ENCODE measurements around the gene C12orf60.

Gene C12orf60

GRCh38 chr12:14826491-14826890 lies 23.0 kb downstream of the C12orf60 start:
- Histone ChIP-seq H3K27me3 (ENCODE audit: control insufficient read depth, low read length) (no peaks in the 10 kb centered on the region), H3K27ac (ENCODE audit: low read depth, low read length) (no peak overlapping the region), H3K4me3 (ENCODE audit: low read length) (no peak overlapping the region), H3F3A (ENCODE audit: control insufficient read depth, insufficient read depth) (no peaks in the 10 kb centered on the region), H3K36me3 (ENCODE audit: control insufficient read depth, low read length) (no peaks in the 10 kb centered on the region), H3K79me2 (ENCODE audit: control insufficient read depth, low read length) (no peaks in the 10 kb centered on the region), H4K20me1 (ENCODE audit: control insufficient read depth, insufficient read depth, low read depth, low read length) (no peaks in the 10 kb centered on the region), H3K9me3 (ENCODE audit: control insufficient read depth, insufficient read depth, low read length) (no peaks in the 10 kb centered on the region), H3K4me1 (ENCODE audit: control insufficient read depth, low read length) (no peaks in the 10 kb centered on the region), H3K9me2 (replicated peaks; ENCODE audit: control insufficient read depth, low read length) (no peaks in the 10 kb centered on the region), H3K4me2 (ENCODE audit: low read length) (no peak overlapping the region)
- TF ChIP-seq, protein P1, sequence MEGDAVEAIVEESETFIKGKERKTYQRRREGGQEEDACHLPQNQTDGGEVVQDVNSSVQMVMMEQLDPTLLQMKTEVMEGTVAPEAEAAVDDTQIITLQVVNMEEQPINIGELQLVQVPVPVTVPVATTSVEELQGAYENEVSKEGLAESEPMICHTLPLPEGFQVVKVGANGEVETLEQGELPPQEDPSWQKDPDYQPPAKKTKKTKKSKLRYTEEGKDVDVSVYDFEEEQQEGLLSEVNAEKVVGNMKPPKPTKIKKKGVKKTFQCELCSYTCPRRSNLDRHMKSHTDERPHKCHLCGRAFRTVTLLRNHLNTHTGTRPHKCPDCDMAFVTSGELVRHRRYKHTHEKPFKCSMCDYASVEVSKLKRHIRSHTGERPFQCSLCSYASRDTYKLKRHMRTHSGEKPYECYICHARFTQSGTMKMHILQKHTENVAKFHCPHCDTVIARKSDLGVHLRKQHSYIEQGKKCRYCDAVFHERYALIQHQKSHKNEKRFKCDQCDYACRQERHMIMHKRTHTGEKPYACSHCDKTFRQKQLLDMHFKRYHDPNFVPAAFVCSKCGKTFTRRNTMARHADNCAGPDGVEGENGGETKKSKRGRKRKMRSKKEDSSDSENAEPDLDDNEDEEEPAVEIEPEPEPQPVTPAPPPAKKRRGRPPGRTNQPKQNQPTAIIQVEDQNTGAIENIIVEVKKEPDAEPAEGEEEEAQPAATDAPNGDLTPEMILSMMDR (IDR thresholded peaks at IDR 0.05; ENCODE audit: low read depth, low read length, poor library complexity, severe bottlenecking): no peak
- TF ChIP-seq EZH2phosphoT487 (IDR thresholded peaks at IDR 0.05; ENCODE audit: borderline replicate concordance, low read length): no peak

- no peak overlapping the region for H3K4me3 ChIP-seq (ENCODE audit: low read length)
- H3K9me3 ChIP-seq (ENCODE audit: control insufficient read depth, insufficient read depth, low read length): no peaks in the 10 kb centered on the region
- H3K4me1 ChIP-seq (ENCODE audit: control insufficient read depth, low read length): no peaks in the 10 kb centered on the region
- no peak overlapping the region for H3K27ac ChIP-seq (ENCODE audit: low read depth, low read length)
- H3K36me3 ChIP-seq (ENCODE audit: control insufficient read depth, low read length): no peaks in the 10 kb centered on the region
- no peaks in the 10 kb centered on the region for H4K20me1 ChIP-seq (ENCODE audit: control insufficient read depth, insufficient read depth, low read depth, low read length)
- H3F3A ChIP-seq (ENCODE audit: control insufficient read depth, insufficient read depth): no peaks in the 10 kb centered on the region
- no peaks in the 10 kb centered on the region for H3K9me2 ChIP-seq (replicated peaks; ENCODE audit: control insufficient read depth, low read length)
- no peak overlapping the region for H3K4me2 ChIP-seq (ENCODE audit: low read length)
- H3K27me3 ChIP-seq (ENCODE audit: control insufficient read depth, low read length): no peaks in the 10 kb centered on the region
- no peaks in the 10 kb centered on the region for H3K79me2 ChIP-seq (ENCODE audit: control insufficient read depth, low read length)
- TF ChIP-seq EZH2phosphoT487 (IDR thresholded peaks at IDR 0.05; ENCODE audit: borderline replicate concordance, low read length): no peak
- TF ChIP-seq, protein P1 (IDR thresholded peaks at IDR 0.05; ENCODE audit: low read depth, low read length, poor library complexity, severe bottlenecking): no peak
These were observed 23.6 kb downstream of the C12orf60 start for GRCh38 chr12:14827043-14827442.

- H3K9me3 ChIP-seq (ENCODE audit: control insufficient read depth, insufficient read depth, low read length): no peaks in the 10 kb centered on the region
- TF ChIP-seq EZH2phosphoT487 (IDR thresholded peaks at IDR 0.05; ENCODE audit: borderline replicate concordance, low read length): no peak
- TF ChIP-seq, protein P1 (IDR thresholded peaks at IDR 0.05; ENCODE audit: low read depth, low read length, poor library complexity, severe bottlenecking): no peak
- no peaks in the 10 kb centered on the region for H3K27me3 ChIP-seq (ENCODE audit: control insufficient read depth, low read length)
- no peaks in the 10 kb centered on the region for H3F3A ChIP-seq (ENCODE audit: control insufficient read depth, insufficient read depth)
- H3K9me2 ChIP-seq (replicated peaks; ENCODE audit: control insufficient read depth, low read length): no peaks in the 10 kb centered on the region; the same call in 1 of the 2 replicates
- no peak overlapping the region for H3K4me3 ChIP-seq (ENCODE audit: low read length)
- no peak overlapping the region for H3K4me2 ChIP-seq (ENCODE audit: low read length)
- H3K36me3 ChIP-seq (ENCODE audit: control insufficient read depth, low read length): no peaks in the 10 kb centered on the region
- no peak overlapping the region for H3K27ac ChIP-seq (ENCODE audit: low read depth, low read length)
- no peaks in the 10 kb centered on the region for H4K20me1 ChIP-seq (ENCODE audit: control insufficient read depth, insufficient read depth, low read depth, low read length)
- no peaks in the 10 kb centered on the region for H3K79me2 ChIP-seq (ENCODE audit: control insufficient read depth, low read length)
- H3K4me1 ChIP-seq (ENCODE audit: control insufficient read depth, low read length): no peaks in the 10 kb centered on the region
These were observed 25.4 kb downstream of the C12orf60 start for GRCh38 chr12:14828892-14829291.
